ENCODE results near the gene RAPSN.

DNA sequence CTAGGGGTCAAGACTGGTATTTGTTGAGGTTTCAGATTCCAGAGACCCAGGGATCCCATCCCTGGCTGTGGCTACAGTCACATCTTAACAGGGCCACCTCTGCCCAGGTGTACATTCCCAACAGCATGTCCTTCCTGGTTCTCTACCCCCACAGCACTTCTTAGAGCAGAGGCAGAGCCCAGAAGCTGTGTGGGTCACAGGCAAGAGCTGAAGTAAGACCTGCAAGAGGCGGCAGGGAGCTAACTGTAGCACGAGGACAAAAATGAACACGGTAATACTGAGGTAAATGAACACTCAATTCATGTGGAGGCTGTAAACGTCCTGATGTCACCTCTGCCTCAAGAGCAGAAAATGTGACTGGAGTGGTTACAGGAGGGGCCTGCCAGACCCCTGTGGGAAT lies 21.7 kb upstream of the RAPSN start:
- no peak for TF ChIP-seq POLR2A (IDR thresholded peaks at IDR 0.05)
- TF ChIP-seq, protein P1, sequence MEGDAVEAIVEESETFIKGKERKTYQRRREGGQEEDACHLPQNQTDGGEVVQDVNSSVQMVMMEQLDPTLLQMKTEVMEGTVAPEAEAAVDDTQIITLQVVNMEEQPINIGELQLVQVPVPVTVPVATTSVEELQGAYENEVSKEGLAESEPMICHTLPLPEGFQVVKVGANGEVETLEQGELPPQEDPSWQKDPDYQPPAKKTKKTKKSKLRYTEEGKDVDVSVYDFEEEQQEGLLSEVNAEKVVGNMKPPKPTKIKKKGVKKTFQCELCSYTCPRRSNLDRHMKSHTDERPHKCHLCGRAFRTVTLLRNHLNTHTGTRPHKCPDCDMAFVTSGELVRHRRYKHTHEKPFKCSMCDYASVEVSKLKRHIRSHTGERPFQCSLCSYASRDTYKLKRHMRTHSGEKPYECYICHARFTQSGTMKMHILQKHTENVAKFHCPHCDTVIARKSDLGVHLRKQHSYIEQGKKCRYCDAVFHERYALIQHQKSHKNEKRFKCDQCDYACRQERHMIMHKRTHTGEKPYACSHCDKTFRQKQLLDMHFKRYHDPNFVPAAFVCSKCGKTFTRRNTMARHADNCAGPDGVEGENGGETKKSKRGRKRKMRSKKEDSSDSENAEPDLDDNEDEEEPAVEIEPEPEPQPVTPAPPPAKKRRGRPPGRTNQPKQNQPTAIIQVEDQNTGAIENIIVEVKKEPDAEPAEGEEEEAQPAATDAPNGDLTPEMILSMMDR (IDR thresholded peaks at IDR 0.05): no peak
